GM10248 (cell line): Measurements from ENCODE around the gene SP9.

Experiments used
- CTCF ChIA-PET: fragments of 300-600 bp; sonication (Branson Sonifier 250); formaldehyde crosslinking; extraction: SDS; loops from one replicate; lab custom pipeline; 2021; ENCODE audit warnings: antibody characterized with exemption; lab: Yijun Ruan, JAX
- POLR2A ChIA-PET: fragments of 350-650 bp; sonication (Branson Sonifier 250); formaldehyde crosslinking; extraction: SDS; loops from one replicate; lab custom pipeline; 2020; ENCODE audit warnings: antibody characterized with exemption; lab: Yijun Ruan, JAX
- DNase-seq: peaks from one replicate; pipeline ENCODE4 v3.0.0; 2012; ENCODE audit errors: extremely low spot score
- CTCF ChIP-seq: IDR thresholded peaks from 2 replicates; pipeline ENCODE4 v1.5.1; 2012; ENCODE audit warnings: mild to moderate bottlenecking, low read depth; ENCODE audit errors: extremely low read depth, missing control alignments, control extremely low read depth

The SP9 gene

GRCh38 chr2:174385201-174385600 lies 50.4 kb downstream of the SP9 start:
- CTCF ChIA-PET: interaction anchor here (1.4 kb wide), 1 partner anchor 10 kb away, joined by 3 read pairs; the partner anchor contains the start of gene SCRN3
- DNase-seq: no peak
- TF ChIP-seq CTCF: no peak
- POLR2A ChIA-PET: no interaction called here
